Left lung (tissue), 10 donors: ENCODE data around the gene CCT5. TPM values are rescaled to one million over a fixed set of nuclear protein-coding genes. Genes with fewer than 3 reads are reported as not detected.
"Not testable (repeated sequence)": the region's sequence is repeated elsewhere in the genome, so short reads cannot be mapped to it uniquely, and the experiment has no call there.

Source experiments
- ATAC-seq: fragments of 200-7000 bp; cut with Tn5 transposase; one replicate; pipeline ENCODE4 v1.9.1; 2020; ENCODE audit warnings: moderate library complexity
- DNase-seq, 4 donors: peaks; one replicate each; pipeline ENCODE4 v3.0.0-alpha.2; 2013 to 2020
- H3K27ac ChIP-seq, 2 donors: fragments of 200-600 bp; sonication (generic) in 1 of 2; one replicate each; pipeline versions ENCODE4 v1.5.0 to v1.8.0; 2020 to 2021
- H3K27me3 ChIP-seq, 2 donors: fragments of 200-600 bp; sonication (generic) in 1 of 2; one replicate each; pipeline versions ENCODE4 v1.5.0 to v1.8.0; 2020 to 2021
- H3K36me3 ChIP-seq, 2 donors: fragments of 200-600 bp; sonication (generic) in 1 of 2; one replicate each; pipeline versions ENCODE4 v1.5.0 to v1.8.0; 2020 to 2021
- H3K4me1 ChIP-seq, 2 donors: fragments of 200-600 bp; one replicate each; pipeline ENCODE4 v1.8.0; 2021
- H3K4me3 ChIP-seq, 2 donors: fragments of 200-600 bp; sonication (generic) in 1 of 2; one replicate each; pipeline versions ENCODE4 v1.5.0 to v1.8.0; 2020 to 2021; ENCODE audit warnings: mild to moderate bottlenecking in 1 of 2
- H3K9me3 ChIP-seq, 2 donors: fragments of 200-600 bp; sonication (generic) in 1 of 2; one replicate each; pipeline versions ENCODE4 v1.5.0 to v1.8.0; 2020 to 2021
- CTCF ChIP-seq, 2 donors: fragments of 200-600 bp; sonication (generic) in 1 of 2; IDR thresholded peaks; one replicate each; pipeline versions ENCODE4 v1.5.0 to v1.8.0; 2021; ENCODE audit warnings: antibody characterized with exemption in 2 of 2
- intact Hi-C, 2 donors: fragments of 100-400 bp; cut with DNase I; formaldehyde crosslinking; loops; one replicate each; pipeline versions ENCODE4 v1.11.2 to v1.14.2; 2022
- polyA plus RNA-seq, 6 donors: library from polyadenylated mRNA; unstranded; fragments of 120-200 nt; gene quantifications; one replicate each; pipeline ENCODE4 v1.2.1, GENCODE V29; 2013; ENCODE audit not compliant: insufficient read length in 6 of 6
- total RNA-seq, 2 donors: library from RNA; stranded (reverse); fragmentation: NEBNext Ultra II Directional; extraction: Animal tissue kit (Norgen Biotek cat#: 25700); gene quantifications; one replicate each; pipeline ENCODE4 v1.2.1, GENCODE V29; 2021
- donor health status: DM: no; HTN: yes; CAD: no.
- donor health status: DM: no; HTN: no; CAD: no.

Gene CCT5
- total and polyA plus RNA-seq, 8 donors = 127 to 219 (median 197) TPM

GRCh38 chr5:10283927-10284635 is 34.0 kb downstream of the CCT5 start:
- H3K4me3 ChIP-seq = no peak overlapping the region
- H3K9me3 ChIP-seq = no peaks in the 10 kb centered on the region
- ATAC-seq (peak; percentile 95), DNase-seq (peak; percentile 72 to 96 (median 85))
- intact Hi-C loops = loop anchor here in 1 of 2 donors (10.0 kb wide), 1 partner anchor 141 kb away; no protein-coding TSS in a partner anchor
- H3K4me1 ChIP-seq = peaks cover 5 to 8% of the 10 kb centered on the region in 2 donors
- no peaks in the 10 kb centered on the region for H3K27me3 ChIP-seq
- TF ChIP-seq CTCF (IDR thresholded peaks at IDR 0.05) = peak; percentile 93 to 94
- no peaks in the 10 kb centered on the region for H3K36me3 ChIP-seq
- no peak overlapping the region for H3K27ac ChIP-seq

GRCh38 chr5:10285362-10285761 is 35.3 kb downstream of the CCT5 start:
- not testable (repeated sequence) for ATAC-seq
- intact Hi-C loops = loop anchor here in 1 of 2 donors (10.0 kb wide), 1 partner anchor 139 kb away; no protein-coding TSS in a partner anchor

GRCh38 chr5:10286162-10286861 is 36.2 kb downstream of the CCT5 start:
- H3K27ac ChIP-seq = no peak overlapping the region
- DNase-seq (peak in 1 of 4 donors; percentile 25), ATAC-seq (no peak)
- no peaks in the 10 kb centered on the region for H3K9me3 ChIP-seq
- H3K27me3 ChIP-seq = no peaks in the 10 kb centered on the region
- no peak overlapping the region for H3K4me3 ChIP-seq
- TF ChIP-seq CTCF (IDR thresholded peaks at IDR 0.05) = no peak
- H3K36me3 ChIP-seq = no peaks in the 10 kb centered on the region
- peaks cover 5 to 8% of the 10 kb centered on the region in 2 donors for H3K4me1 ChIP-seq
- intact Hi-C loops = loop anchor here in 1 of 2 donors (10.0 kb wide), 1 partner anchor 138 kb away; no protein-coding TSS in a partner anchor

More at GRCh38 chr5:10285362-10285761, 35.3 kb downstream of the CCT5 start:
- H3K4me1 ChIP-seq, H3K27me3 ChIP-seq, H3K36me3 ChIP-seq, H3K4me3 ChIP-seq, H3K9me3 ChIP-seq, H3K27ac ChIP-seq: not testable (repeated sequence)
- DNase-seq = peak in 1 of 4 donors; percentile 30

GRCh38 chr5:10286862-10287227 is 36.8 kb downstream of the CCT5 start:
- no peak for TF ChIP-seq CTCF (IDR thresholded peaks at IDR 0.05)
- intact Hi-C loops = loop anchor here in 1 of 2 donors (10.0 kb wide), 1 partner anchor 138 kb away; no protein-coding TSS in a partner anchor
- Histone ChIP-seq H3K4me3 (no peak overlapping the region), H3K9me3 (no peaks in the 10 kb centered on the region), H3K27ac (no peak overlapping the region), H3K36me3 (no peaks in the 10 kb centered on the region), H3K27me3 (no peaks in the 10 kb centered on the region), H3K4me1 (peaks cover 5 to 8% of the 10 kb centered on the region in 2 donors)
- no peak for DNase-seq
- no peak for ATAC-seq

GRCh38 chr5:10288592-10289219 is 38.6 kb downstream of the CCT5 start:
- no peak for TF ChIP-seq CTCF (IDR thresholded peaks at IDR 0.05)
- peak; percentile 78 for ATAC-seq
- Histone ChIP-seq H3K36me3 (no peaks in the 10 kb centered on the region), H3K27me3 (no peaks in the 10 kb centered on the region), H3K4me1 (peaks cover 5 to 8% of the 10 kb centered on the region in 2 donors), H3K9me3 (no peaks in the 10 kb centered on the region), H3K4me3 (no peak overlapping the region), H3K27ac (no peak overlapping the region)
- peak; percentile 32 to 91 (median 72) for DNase-seq
- intact Hi-C loops = loop anchor here in 1 of 2 donors (10.0 kb wide), 1 partner anchor 136 kb away; no protein-coding TSS in a partner anchor
